PC-3 (cell line): Measurements from ENCODE around the gene ITPRIP.

Experiments
- EZH2 ChIP-seq: fragments of 300-600 bp; sonication (generic); IDR thresholded peaks from one replicate; pipeline ENCODE4 v1.6.1; 2017; ENCODE audit warnings: antibody characterized with exemption, mild to moderate bottlenecking, low read length; ENCODE audit not compliant: unreplicated experiment
- TF ChIP-seq, protein P1 (sequence below): fragments of 300-600 bp; sonication (generic); conservative IDR thresholded peaks from 2 replicates; pipeline ENCODE4 v1.5.1; 2017; ENCODE audit warnings: antibody characterized with exemption, low read depth, mild to moderate bottlenecking, low read length

DNA sequence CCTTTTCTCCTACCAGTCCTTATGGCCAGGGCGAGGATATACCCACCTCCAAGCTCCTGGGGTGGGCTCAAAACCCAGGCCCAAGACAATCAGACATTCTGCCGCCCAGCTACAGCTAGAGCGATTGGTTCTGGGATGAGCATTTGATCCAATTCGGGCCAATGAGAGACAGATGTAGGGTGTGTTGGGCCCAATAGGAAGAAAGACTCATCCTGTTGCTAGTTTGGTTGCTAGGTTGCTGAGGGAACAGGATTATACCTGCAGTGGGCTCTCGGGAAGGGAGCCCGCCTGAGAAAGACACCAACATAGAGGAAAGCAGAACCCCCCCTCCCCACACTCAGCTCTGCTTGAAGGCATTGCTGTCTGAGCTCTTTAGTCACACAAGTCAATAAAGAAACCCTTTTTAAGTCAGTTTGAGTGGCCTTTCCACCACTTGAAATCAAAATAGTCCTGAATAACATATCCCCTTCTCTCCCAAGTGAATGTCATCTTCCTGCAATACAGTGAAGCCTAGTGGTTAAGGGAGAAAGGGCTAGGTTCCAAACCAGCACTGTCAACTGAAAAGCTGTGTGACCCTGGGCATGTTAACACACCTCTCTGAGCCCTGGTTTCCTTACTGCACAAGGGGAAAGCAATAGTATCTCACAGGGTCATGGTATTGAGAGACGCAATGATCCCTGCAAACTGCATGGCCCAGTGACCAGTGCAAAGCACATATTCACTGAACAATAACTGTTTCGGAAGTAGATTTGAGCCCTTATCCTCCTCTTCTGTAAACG lies 21.8 kb downstream of the ITPRIP start:
- TF ChIP-seq, protein P1, sequence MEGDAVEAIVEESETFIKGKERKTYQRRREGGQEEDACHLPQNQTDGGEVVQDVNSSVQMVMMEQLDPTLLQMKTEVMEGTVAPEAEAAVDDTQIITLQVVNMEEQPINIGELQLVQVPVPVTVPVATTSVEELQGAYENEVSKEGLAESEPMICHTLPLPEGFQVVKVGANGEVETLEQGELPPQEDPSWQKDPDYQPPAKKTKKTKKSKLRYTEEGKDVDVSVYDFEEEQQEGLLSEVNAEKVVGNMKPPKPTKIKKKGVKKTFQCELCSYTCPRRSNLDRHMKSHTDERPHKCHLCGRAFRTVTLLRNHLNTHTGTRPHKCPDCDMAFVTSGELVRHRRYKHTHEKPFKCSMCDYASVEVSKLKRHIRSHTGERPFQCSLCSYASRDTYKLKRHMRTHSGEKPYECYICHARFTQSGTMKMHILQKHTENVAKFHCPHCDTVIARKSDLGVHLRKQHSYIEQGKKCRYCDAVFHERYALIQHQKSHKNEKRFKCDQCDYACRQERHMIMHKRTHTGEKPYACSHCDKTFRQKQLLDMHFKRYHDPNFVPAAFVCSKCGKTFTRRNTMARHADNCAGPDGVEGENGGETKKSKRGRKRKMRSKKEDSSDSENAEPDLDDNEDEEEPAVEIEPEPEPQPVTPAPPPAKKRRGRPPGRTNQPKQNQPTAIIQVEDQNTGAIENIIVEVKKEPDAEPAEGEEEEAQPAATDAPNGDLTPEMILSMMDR, result no peak
- TF ChIP-seq EZH2, result no peak
